DND-41 (cell line): ENCODE measurements around the gene HMCN1.

Experiments
- CTCF ChIP-seq: IDR thresholded peaks from 2 replicates; pipeline ENCODE4 v1.5.1; 2012; ENCODE audit warnings: borderline replicate concordance, low read length, moderate library complexity, mild to moderate bottlenecking; ENCODE audit not compliant: poor library complexity, severe bottlenecking; ENCODE audit errors: extremely low read depth
- EZH2 ChIP-seq: IDR thresholded peaks from 3 replicates; pipeline ENCODE4 v1.6.1; 2012; ENCODE audit warnings: borderline replicate concordance, low read depth, mild to moderate bottlenecking, moderate library complexity, low read length, inconsistent platforms; ENCODE audit not compliant: severe bottlenecking

- TF ChIP-seq EZH2 (no peak), CTCF (no peak)
These were observed 282.7 kb downstream of the HMCN1 start for GRCh38 chr1:186016856-186017255.
